ENCODE measurements around the gene SLC5A1.

DNA sequence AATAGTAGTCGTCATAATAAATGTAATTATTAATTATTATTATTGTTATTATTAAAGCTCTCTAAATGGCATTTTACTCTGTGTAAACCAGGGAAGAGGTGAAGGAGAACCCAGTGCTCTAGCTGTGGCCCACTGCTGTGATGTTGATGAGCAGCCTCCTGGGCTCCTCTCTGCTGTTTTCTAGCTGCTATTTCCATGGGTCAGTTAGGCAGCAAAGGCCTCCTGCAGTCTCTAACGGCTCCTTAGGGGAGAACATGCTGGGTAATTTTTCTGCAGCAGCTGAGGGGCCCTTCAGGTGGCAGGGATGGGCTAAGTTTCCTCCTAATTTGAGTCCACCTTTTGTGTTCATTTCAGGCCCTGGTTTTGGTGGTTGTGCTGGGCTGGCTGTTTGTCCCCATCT lies 24.6 kb downstream of the SLC5A1 start:
- TF ChIP-seq POLR2A (IDR thresholded peaks at IDR 0.05; ENCODE audit: extremely low read depth, insufficient read length) (no peak), MYC (IDR thresholded peaks at IDR 0.05; ENCODE audit: low read depth, low read length) (no peak)
- TF ChIP-seq, protein P1, sequence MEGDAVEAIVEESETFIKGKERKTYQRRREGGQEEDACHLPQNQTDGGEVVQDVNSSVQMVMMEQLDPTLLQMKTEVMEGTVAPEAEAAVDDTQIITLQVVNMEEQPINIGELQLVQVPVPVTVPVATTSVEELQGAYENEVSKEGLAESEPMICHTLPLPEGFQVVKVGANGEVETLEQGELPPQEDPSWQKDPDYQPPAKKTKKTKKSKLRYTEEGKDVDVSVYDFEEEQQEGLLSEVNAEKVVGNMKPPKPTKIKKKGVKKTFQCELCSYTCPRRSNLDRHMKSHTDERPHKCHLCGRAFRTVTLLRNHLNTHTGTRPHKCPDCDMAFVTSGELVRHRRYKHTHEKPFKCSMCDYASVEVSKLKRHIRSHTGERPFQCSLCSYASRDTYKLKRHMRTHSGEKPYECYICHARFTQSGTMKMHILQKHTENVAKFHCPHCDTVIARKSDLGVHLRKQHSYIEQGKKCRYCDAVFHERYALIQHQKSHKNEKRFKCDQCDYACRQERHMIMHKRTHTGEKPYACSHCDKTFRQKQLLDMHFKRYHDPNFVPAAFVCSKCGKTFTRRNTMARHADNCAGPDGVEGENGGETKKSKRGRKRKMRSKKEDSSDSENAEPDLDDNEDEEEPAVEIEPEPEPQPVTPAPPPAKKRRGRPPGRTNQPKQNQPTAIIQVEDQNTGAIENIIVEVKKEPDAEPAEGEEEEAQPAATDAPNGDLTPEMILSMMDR (IDR thresholded peaks at IDR 0.05; ENCODE audit: low read depth, low read length): no peak
- TF ChIP-seq, protein P2, sequence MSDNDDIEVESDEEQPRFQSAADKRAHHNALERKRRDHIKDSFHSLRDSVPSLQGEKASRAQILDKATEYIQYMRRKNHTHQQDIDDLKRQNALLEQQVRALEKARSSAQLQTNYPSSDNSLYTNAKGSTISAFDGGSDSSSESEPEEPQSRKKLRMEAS (IDR thresholded peaks at IDR 0.05; ENCODE audit: low read depth, low read length): no peak

Measured in NB4 (cell line).